GM18508 (cell line): ENCODE measurements around the gene LCE1E.

ENCODE experiments used
- ATAC-seq: cut with Tn5 transposase; IDR thresholded peaks from one replicate; pipeline ENCODE4 v1.9.1; 2021; ENCODE audit warnings: moderate number of reproducible peaks; ENCODE audit not compliant: insufficient read depth, unreplicated experiment

Gene LCE1E, protein sequence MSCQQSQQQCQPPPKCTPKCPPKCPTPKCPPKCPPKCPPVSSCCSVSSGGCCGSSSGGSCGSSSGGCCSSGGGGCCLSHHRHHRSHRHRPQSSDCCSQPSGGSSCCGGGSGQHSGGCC

DNA sequence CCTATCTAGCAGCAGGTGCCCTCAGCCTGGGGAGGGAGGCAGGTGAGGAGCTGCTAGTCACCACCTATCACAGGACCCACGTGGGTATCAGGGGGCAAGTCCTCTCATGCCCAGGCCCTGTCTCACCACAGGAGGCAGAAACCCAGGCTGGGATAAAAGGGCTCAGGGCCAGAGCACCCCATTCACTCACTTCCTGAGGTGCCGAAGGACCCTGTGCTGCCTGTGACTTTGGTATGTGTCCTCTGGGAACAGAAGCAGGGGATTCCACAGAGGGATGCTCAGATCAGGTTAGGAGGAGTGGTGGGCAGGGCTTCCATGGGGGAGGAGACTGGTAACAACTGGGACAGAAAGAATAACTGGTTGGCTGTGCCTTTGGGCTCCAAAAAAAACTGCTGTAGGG, at the start of gene LCE1E:
Gene LCE1E (plus strand): TSS at position 181 of the 400 bp plus-strand sequence. CDS start 1,043 bp downstream, outside the sequence.
- no peak for ATAC-seq

DNA sequence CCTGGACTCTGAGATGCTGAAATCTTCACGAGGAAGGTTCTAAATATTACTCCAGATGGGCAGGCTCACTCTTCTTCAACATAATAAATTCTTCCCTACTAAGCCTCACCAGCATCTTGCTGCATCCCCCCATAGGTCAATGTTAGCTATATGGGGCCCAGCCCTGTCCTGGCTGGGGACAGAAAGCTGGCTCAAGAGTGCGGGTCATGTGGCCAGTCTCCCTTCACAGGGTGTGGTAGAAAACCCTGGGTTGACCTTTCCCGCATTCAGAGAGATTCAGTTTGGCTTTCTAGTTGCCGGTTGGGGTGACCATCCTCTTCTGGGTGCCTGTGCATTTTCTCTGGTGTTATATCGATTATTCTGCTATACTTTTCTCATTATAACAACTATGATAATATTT, 48.1 kb upstream of the LCE1E start:
- no peak for ATAC-seq

DNA sequence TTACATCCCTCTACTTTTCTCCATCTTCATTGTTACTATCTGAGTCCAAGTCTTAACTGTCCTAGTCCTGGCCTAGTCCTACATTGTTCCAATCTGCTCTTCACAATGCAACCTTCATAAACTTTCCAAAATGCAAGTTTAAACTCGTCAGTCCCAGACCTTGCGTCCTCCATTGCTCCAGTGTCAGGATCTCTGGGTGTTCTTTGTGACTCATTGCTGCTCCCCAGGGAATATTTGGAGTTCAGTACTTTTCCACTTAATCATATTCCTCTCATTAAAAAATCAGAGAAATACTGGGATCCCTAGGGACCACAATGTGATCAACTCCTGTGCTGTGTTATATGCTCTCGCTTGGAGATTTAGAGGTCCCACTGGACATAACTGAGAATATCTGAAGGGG, 46.2 kb upstream of the LCE1E start:
- no peak for ATAC-seq

DNA sequence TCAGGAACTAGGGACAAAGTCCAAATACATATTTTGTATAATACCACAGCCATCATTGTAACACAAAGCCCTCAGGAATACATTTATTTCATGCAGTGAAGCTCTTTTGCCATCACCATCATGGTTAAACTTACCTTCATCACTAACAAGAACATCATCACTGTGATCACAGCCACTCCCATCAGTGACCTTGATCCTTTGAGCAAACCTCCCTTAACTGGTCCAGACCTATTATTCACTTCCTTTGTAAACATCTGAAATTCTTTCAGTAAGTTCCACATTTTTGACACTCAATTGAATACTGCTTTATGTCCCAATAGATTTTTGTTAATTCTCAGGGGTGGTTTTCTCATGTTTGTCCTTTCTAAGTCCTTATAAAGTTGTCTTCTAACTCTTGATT, 44.4 kb upstream of the LCE1E start:
- no peak for ATAC-seq

DNA sequence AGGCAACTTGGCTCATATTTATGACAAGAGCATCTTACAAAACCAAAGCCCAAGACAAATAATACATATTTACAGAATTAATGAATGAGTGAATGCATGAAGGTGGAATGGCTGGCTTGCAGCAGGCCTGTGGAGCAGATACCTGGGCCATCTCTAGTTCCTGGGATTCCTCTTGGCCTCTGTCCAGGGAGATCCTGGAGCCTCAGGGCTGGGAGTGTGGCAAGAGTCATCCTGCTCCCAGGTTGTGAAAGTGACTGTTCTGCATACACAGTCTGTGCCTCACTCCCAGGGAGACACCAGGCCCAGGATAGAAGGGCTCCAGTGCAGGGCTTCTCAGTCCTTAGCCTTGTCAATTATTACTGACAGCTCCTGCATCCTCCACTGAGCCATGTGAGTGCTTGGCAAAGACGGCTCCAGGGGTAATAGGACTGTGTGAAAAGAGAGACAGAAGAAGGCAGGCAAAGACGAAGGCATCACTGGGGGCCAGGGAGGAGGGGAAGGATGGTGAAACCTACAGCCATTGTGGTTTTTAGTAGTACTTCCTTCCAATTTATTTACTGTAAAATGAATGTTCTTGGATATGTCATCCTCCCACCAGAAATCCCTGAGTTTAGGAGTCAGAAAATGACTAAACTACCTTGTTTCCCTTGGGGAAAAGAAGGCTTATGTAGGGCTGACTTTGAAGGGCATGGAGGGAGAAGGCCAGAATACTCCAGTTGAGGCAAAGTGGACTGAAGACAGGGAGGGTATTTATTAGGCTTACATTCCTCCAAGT, 42.5 kb upstream of the LCE1E start:
- ATAC-seq: no peak

DNA sequence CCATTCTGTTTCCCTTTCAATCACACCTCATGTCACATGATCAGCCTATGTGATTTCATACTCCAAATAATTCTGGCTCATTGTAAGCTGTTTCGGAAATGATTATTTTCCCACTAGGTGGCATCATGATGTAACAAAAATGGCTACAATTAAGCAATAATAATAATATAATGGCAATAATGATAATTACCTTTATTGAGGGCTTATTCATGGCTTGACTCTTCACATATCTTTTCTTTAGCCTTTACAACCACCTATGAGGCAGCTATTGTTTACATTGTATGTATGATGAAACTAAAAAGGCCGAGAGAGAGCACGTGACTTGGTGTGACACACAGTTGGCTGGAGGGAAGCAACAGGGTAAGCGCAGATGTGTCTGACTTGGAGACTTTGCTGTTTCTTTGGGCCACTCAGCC, 40.8 kb upstream of the LCE1E start:
- ATAC-seq: no peak

DNA sequence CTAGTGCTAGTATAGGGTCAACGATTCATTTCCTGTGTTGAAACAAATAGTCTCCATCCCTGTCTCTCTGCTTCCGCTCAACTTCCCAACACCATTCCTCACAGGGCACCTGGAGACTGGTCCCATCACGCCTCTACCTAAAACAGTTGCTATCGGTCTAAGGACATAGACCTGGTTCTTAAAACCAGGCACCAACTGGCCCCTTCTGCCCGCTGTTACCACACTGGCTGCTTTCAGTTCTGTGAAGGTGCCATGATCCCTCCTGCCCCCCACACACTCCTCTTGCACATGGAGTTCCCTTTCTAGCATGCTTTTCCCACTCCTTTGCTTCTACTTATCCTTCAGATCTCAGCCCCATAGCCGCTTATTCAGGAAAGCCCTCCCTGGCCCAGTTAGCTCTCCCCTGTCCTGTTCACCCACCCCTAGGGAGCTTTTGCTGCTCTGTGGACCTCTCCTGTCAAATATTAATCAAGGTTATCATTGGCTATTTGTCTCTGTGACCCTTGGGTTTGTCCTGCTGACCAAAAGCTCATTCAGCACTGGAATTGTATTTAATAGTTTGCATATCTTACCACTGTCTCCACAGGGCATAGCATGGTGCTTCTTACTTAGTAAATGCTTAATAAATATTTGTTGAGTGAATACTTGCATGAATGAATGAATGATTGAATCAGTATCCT, 40.2 kb upstream of the LCE1E start:
- ATAC-seq: no peak

DNA sequence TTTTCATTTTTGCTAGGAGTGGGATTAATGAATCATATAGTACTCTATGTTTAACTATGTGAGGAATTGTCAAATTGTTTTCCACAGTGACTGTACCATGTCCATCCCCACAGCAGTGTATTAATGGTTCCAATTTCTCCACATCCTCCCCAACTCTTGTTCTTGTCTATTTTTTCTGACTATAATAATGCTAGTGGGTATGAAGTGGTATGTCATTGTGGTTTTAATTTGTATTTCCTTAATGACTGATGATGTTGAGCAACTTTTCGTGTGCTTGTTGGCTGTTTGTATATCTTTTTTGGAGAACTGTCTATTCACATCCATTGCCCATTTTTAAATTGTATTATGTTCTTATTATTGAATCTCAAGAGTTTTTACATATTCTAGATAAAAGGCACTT, 38.2 kb upstream of the LCE1E start:
- no peak for ATAC-seq

DNA sequence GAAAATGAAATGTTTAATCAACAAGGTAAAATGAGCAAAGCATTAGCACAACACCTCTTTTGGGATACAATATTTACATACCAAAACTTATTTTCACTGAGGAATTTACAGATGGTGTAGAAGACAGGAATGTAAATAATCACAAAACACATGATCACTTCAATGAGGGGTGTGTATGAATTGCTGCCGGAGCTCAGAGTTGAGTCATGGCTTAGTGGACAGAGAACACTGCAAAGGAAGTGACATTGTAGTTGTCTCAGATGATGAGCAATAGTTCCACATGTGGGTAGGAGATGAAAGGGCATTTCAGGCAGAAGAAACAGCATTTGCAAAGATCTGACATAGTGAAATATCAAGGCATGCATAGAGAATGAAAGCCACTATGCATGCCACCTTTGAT, 33.8 kb upstream of the LCE1E start:
- ATAC-seq: no peak

DNA sequence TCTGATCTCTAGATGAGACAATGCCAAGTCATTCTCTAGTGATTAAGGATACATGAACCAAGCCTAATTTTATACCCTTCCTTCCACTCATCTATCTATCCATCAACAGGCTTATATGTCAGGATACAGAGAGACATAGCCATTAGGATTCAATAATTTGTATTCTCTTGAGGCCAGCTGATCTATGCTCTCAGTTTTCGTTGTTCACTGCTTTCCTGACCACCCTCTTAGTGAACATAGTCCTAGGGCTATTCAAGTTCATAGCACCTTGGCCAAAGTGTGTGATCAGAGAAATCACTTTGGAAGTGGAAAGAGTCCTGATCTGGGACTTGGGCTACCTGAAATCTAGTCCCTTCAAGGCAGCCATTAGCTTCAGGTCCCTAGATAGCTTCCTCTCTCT, 32.5 kb upstream of the LCE1E start:
- ATAC-seq: no peak

DNA sequence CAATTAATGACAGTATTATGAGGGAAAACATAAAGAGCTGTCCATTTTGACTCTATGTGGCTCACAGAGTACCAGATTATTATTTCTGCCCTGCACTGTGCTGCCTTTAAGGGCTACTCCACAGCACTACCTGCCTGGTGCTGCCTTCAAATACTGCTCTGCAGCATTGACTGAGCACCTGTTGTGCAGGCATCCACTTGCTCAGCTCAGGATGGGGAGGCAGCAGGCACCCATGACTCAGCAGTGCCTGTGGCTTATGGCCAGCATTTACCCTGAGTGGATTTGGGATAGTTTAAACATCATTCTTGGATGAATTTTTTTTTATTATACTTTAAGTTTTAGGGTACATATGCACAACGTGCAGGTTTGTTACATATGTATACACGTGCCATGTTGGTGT, 29.2 kb upstream of the LCE1E start:
- ATAC-seq: no peak

DNA sequence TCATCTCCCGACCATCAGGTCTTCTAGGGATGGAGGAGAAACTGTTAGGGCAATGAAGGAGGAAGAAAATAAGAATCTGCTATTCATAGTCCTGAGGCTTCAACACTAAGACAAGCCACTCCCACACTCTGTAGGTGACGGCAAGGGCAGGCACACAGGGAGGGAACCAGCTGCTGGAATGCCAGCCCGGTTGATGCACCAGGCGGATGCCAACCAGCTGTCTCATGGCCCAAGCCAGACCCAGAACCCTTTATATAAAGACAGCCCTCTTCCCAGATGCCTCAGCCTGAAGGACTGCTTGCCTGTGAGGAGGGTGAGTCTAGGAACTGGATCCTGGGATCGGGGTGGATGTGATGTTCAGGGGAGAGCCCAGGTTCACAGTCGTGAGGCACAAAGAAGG, 28.3 kb upstream of the LCE1E start, which contains the start of gene KPRP:
Gene KPRP (plus strand): TSS at position 279 of the 400 bp plus-strand sequence. CDS start 1,564 bp downstream, outside the sequence.
- no peak for ATAC-seq

DNA sequence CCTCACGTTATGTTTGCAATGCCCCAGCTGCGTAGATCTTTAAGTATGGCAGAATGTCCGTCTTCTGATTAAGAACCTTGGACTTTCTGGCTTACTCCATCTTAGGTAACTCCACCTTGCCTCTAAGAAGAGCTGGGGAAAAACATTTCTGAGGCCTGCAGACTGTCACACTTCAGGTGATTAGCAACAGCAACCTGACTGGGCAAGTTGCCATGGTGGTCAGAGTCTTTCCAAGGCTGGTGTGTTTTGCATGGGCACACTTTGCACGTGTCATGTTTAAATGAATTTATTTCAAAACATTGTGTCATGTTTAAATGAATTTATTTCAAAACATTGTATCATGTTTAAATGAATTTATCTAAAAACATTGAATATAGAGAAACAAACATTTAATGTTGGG, 27.4 kb upstream of the LCE1E start:
- no peak for ATAC-seq

DNA sequence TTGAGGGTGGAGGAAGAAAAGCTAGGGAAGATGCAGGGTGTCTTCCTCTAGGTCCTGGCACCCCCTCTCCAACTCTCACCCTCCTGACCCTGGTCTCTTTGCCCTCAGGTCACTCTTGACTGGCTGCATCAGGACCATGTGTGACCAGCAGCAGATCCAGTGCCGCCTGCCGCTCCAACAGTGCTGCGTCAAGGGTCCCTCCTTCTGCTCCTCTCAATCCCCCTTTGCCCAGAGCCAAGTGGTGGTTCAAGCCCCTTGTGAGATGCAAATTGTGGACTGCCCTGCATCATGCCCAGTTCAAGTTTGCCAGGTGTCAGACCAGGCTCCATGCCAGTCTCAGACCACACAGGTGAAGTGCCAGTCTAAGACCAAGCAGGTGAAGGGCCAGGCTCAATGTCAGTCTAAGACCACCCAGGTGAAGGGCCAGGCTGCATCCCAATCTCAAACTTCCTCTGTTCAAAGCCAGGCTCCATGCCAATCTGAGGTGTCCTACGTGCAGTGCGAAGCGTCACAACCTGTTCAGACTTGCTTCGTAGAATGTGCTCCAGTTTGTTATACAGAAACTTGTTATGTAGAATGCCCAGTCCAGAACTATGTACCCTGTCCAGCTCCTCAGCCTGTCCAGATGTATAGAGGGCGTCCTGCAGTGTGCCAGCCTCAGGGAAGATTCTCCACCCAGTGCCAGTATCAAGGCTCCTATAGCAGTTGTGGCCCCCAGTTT, 26.4 kb upstream of the LCE1E start:
- ATAC-seq: no peak

DNA sequence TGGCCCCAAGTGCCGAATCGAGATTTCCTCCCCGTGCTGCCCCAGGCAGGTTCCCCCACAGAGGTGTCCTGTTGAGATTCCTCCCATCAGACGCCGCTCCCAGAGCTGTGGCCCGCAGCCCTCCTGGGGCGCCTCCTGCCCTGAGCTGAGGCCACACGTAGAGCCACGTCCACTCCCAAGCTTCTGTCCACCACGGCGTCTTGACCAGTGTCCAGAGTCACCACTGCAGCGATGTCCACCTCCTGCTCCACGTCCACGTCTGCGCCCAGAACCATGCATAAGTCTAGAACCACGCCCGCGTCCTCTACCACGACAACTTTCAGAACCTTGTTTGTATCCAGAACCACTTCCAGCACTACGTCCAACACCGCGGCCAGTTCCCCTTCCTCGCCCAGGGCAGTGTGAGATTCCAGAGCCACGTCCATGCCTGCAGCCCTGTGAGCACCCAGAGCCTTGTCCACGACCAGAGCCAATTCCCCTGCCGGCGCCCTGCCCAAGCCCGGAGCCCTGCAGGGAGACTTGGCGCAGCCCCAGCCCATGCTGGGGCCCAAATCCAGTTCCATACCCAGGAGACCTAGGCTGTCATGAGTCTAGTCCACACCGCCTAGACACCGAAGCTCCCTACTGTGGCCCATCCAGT, 25.4 kb upstream of the LCE1E start:
- ATAC-seq: no peak

DNA sequence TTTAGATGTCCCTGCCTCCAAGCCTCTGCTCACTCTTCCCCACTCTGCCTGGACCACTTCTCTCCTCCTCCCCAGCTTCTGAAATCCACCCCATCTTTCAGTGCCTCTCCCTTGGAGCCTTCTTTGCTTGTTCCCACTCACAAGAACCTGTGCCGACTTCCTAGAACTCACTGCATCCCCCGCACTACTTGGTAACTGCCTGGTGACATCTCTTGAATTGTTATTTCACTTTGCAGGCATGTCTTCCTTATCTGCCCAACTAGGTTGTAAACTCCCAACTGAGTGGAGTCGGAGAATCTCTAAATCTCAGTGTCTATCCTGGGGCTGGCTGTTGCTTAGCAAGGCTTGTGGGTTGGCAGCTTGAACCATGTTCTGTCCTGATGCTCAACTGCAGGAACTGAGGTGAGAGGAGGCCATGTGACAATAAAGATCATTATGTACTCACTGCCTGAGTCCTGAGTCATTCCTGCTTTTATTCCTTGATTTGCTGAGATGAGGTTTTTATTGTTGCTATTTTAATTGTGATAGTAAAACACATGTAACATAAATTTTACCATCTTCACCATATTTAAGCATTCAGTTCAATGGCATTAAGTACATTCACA, 24.3 kb upstream of the LCE1E start:
- no peak for ATAC-seq

DNA sequence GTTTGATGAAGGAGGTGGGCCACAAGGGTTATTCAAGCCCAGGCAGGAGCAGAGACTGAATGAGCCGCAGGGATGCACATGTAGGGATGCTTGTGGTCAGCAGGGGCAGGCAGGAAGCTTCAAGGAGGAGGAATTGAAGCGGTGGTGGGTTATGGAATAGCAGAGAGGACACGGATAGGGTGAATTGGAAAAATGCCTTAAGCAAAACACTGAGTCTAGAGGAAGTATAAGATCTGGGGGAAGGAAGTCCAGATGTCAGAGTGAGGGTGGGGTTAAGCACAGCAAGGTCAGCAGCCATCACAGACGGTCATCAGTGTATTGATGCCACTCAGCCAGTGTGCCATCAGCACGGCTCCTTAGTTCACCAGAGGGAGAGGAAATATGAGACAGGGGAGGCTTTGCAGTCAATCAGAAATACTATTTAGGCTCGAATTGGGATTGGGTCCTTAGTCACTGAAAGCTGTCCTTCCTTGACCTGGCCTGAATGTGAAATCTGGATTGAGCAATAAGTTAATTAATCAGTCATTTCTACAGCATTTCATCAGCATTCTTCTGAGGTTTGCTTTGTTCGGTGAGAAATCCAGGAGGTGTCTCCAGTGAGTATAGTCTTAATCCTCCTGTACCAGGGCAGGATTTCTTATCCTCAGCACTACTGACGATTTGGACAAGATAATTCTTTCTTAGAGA, 17.1 kb upstream of the LCE1E start:
- ATAC-seq: no peak

DNA sequence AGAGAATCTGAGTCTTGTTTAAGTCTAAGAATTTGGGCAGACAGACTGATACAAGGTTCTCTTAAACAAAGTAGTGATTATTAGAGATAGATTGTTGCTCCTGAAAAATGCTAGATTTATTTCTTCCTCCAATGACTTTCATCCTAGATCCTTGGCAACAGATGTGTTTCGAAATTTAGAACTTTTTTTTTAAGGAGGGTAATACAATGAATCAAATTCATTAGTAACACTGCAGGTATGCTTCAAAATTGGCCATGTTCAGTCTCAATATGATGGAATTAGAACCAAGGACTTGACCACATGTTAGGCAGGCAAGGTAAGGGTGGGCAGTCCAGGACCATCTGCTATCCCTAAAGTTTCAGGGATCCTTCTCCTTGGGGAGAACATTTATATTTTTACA, 15.6 kb upstream of the LCE1E start:
- ATAC-seq: no peak

DNA sequence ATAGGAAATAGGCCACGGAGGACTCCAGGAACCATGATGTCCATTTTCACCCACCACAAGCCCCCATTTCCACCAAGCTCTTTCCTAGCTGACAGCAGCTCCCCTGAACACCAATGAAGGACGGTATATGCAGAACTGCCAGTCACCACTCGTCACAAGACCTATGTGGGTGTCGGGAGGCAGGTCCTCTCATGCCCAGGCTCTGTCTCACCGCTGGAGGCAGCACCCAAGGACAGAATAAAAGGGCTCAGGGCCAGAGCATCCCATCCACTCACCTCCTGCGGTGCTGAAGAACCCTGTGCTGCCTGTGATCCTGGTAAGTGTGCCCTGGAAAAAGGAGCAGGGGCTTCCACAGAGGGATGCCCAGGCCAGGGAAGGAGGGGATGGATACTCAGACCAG, 11.2 kb upstream of the LCE1E start, which contains the start of gene LCE1F:
Gene LCE1F (plus strand): TSS at position 266 of the 400 bp plus-strand sequence. CDS start 1,232 bp downstream, outside the sequence.
- no peak for ATAC-seq
